ENCODE measurements around the gene LILRB3. TPM values are rescaled to one million over a fixed set of nuclear protein-coding genes. Genes with fewer than 3 reads are reported as not detected.
"Not testable (repeated sequence)": the region's sequence is repeated elsewhere in the genome, so short reads cannot be mapped to it uniquely, and the experiment has no call there.

The LILRB3 gene
- polyA plus RNA-seq, 6 donors from 2014 or later = 0.29 to 4.6 (median 0.39) TPM

DNA sequence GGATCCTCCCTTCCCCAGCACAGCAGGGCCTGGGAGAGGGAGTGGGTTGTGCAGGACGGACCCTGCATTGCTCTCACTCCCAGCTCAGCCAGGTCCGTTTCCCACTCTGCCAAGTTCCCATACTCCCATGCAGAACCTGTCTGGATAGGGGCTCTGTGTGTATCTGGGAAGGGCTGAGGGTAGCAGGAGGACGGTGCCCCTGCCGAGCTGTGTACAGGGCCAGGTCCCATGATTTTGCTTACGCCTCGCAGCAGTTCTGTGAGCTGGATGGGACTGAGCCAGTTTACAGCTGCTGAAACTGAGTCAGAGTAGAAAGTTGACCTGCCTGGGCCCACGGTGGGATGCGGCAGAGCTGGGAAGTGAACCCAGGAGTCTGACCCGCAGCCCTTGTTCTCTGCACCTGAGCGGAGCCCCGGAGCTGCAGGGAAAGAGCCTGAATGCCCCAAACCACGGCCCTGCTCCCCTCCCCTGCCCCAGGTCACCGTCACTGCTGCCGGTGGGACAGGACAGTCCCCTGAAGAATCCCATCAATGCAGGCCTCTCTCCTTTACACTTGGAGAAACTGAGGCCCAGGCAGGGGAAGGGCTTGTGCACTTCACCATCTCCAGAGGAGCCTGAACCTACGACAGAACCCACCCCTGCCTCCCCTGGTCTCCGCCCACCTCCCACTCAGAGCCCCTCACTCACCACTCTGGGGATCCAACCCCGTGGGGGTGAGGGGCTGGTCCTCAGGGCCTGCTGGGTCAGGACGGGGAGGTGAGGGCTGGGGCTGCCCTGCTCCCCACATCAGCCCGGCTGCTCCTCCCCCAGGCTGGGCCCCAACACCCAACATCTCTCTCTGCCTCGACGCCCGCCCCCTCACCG, 30.8 kb upstream of the LILRB3 start:
- H3K9me3 Mint-ChIP-seq = no peaks in the 10 kb centered on the region
- no peaks in the 10 kb centered on the region for H3K36me3 Mint-ChIP-seq
- peaks cover 25 to 52% (median 50%) of the 10 kb centered on the region in 3 donors for H3K27me3 Mint-ChIP-seq
- ATAC-seq (ENCODE audit: low read depth in 2 of 2) (no peak), DNase-seq (no peak)
- H3K4me3 Mint-ChIP-seq = no peak overlapping the region
- H3K4me1 Mint-ChIP-seq = no peaks in the 10 kb centered on the region
- no peak overlapping the region for H3K27ac Mint-ChIP-seq

DNA sequence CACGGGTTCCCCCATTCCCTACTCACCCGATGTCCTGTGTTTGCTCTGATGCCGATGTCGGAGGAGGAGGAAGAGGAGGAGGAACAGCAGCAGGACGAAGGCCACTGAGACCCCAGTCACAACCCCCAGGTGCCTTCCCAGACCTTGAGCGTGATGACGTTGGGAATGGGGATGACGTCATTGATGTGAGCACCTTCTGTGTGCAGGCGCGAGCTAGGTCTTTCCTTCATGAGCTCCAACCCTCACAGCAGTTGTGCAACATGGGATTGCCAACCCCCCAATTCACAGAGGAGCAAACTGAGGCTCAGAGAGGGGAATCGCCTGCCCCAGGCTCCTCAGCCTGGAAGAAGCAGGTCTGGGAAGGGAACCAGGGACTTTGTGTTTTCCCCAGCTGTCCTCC, 30.0 kb upstream of the LILRB3 start:
- H3K9me3 Mint-ChIP-seq = no peaks in the 10 kb centered on the region
- peaks cover 3 to 7% (median 5%) of the 10 kb centered on the region in 3 donors for H3K4me1 Mint-ChIP-seq
- H3K36me3 Mint-ChIP-seq = no peaks in the 10 kb centered on the region
- H3K27ac Mint-ChIP-seq = no peak overlapping the region
- no peak for DNase-seq
- ATAC-seq (ENCODE audit: low read depth in 2 of 2) = no peak
- H3K4me3 Mint-ChIP-seq = no peak overlapping the region
- H3K27me3 Mint-ChIP-seq = peaks cover 24 to 51% (median 51%) of the 10 kb centered on the region in 3 donors

DNA sequence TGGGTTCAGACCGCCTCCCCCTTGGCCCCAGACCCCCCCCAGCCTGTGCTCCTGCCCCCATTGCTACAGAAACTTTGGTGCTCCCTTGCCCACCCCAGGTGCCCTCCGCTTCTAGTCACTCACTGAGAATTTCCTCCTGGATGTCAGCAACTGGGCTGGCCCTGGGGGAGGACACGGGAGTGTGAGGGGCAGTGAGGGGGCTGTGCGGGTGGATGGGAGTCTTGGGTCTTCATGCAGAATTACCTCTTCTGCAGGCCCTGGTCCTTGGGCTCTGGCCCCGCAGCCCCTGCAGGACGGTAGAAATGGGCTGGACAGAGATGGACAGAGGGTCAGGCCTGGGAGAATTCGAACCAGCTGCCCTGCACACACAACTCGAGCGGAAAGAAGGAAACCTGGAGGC, 29.4 kb upstream of the LILRB3 start:
- Mint-ChIP-seq H3K36me3 (no peaks in the 10 kb centered on the region), H3K27ac (no peak overlapping the region), H3K4me3 (no peak overlapping the region), H3K27me3 (peaks cover 22 to 51% (median 50%) of the 10 kb centered on the region in 3 donors), H3K9me3 (no peaks in the 10 kb centered on the region), H3K4me1 (peaks cover 9 to 11% (median 10%) of the 10 kb centered on the region in 3 donors)
- DNase-seq (no peak), ATAC-seq (ENCODE audit: low read depth in 2 of 2) (no peak)

DNA sequence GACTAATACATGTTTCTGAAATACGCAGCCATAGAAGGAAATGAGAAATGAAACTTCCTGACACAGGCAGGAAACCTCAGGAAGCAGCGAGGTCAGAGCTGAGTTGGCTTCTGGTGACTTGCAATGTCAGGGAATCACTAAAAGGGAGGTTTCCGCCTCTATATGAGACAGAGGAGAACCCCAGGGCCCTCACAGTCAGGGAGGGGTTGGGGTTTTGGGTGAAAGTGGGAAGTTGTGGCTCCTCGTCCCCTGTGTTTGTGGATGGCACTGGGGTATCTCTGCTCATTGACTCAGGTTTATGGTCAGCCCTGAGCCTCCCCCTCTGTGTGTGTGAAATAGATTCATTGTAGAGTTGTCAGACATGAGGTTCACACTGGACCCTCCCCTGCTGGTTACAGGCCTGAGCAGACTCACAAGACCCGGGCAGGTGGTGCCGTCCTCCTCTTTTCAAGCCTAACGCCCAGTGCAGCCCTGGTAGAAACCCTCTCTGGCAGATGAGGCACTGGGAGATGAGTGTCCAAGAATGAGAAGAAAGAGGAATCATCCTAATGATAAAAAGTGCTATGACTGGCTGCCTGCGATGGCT, 25.3 kb upstream of the LILRB3 start:
- Mint-ChIP-seq H3K27me3 (peaks cover 15 to 42% (median 37%) of the 10 kb centered on the region in 3 donors), H3K27ac (no peak overlapping the region), H3K4me1 (peaks cover 9 to 14% (median 10%) of the 10 kb centered on the region in 3 donors), H3K9me3 (no peaks in the 10 kb centered on the region), H3K36me3 (no peaks in the 10 kb centered on the region), H3K4me3 (peak overlapping the region in 2 of 8 donors; percentile 14 to 69)
- ATAC-seq (ENCODE audit: low read depth in 2 of 2) (peak; percentile 53 to 86), DNase-seq (no peak)

DNA sequence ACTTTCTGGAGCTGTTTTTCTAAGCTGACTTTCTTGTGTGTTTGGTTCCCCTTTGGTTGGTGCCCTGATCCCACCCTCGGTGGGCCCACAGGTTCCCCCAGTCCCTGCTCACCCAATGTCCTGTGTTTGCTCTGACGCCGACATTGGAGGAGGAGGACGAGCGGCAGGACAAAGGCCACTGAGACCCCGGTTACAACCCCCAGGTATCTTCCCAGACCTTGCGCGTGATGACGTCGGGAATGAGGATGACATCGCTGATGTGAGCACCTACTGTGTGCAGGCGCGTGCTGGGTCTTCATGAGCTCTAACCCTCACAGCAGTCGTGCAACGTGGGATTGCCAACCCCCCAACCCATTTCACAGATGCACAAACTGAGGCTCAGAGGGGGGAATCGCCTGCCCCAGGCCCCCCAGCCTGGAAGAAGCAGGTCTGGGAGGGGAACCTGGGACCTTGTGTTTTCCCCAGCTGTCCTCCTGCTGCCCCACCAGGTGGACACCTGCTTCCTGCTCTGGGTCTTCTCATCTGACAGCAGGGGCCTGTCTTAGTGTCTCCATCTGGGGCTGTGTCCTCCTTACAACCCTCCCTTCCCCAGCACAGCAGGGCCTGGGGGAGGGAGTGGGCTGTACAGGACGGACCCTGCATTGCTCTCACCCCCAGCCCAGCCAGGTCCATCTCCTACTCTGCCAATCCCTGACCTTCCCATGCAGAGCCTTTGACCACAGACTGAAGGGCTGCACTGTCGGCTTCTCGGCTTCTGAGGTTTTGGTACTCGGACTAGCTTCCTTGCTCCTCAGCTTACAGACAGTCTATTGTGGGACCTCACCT, 24.5 kb upstream of the LILRB3 start:
- H3K4me1 Mint-ChIP-seq = peaks cover 9 to 14% (median 10%) of the 10 kb centered on the region in 3 donors
- H3K4me3 Mint-ChIP-seq = no peak overlapping the region
- H3K27me3 Mint-ChIP-seq = peaks cover 15 to 36% (median 29%) of the 10 kb centered on the region in 3 donors
- DNase-seq (no peak), ATAC-seq (ENCODE audit: low read depth in 2 of 2) (no peak)
- H3K27ac Mint-ChIP-seq = peak overlapping the region in 1 of 6 donors; percentile 4
- H3K9me3 Mint-ChIP-seq = no peaks in the 10 kb centered on the region
- H3K36me3 Mint-ChIP-seq = no peaks in the 10 kb centered on the region

DNA sequence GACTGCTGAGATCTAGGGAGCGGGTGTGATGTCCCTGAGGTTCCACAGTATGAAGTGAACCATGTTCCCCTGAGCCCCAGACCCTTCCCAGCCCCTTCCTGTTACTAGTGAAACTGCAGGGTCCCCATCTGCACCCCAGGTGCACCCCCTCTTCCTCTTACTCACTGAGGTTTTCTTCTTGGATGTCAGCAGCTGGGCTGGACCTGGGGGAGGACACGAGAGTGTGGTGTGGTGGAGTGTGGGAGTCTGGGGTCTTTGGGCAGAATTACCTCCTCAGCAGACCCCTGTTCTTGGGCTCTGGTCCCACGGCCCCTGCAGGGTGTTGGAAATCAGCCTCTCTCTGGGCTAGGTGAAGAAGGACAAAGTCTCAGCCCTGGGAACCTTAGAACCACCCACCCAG, 23.1 kb upstream of the LILRB3 start:
- ATAC-seq (ENCODE audit: low read depth in 2 of 2) (no peak), DNase-seq (no peak)
- Mint-ChIP-seq H3K9me3 (no peaks in the 10 kb centered on the region), H3K27ac (no peak overlapping the region), H3K4me3 (no peak overlapping the region), H3K36me3 (no peaks in the 10 kb centered on the region), H3K4me1 (peaks cover 9 to 14% (median 10%) of the 10 kb centered on the region in 3 donors), H3K27me3 (peaks cover 15 to 40% (median 25%) of the 10 kb centered on the region in 3 donors)

DNA sequence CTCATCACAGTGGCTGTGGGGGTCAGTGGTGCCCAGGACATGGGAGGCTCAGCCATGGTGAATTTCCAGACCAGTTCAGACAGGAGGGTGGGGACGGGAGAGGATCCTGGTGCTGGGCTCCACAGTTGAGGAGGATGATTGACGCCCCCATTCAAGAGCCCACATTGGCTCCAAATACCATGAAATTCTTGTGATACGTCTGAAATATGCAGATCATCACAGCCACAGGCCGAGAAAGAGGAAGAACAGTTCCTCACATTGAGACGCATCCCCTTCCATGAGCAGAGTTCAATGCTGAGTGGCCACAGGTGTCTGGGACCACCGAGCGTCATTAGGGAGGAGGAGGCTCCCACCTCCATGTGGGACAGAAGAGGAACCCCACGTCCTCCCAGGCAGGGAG, 21.0 kb upstream of the LILRB3 start:
- not testable (repeated sequence) for H3K27ac Mint-ChIP-seq; H3K4me3 Mint-ChIP-seq; H3K36me3 Mint-ChIP-seq; ATAC-seq (ENCODE audit: low read depth in 2 of 2); DNase-seq; H3K9me3 Mint-ChIP-seq
- Mint-ChIP-seq H3K27me3 (peaks cover 13 to 46% (median 30%) of the 10 kb centered on the region in 3 donors), H3K4me1 (peaks cover 9 to 14% (median 10%) of the 10 kb centered on the region in 3 donors)

DNA sequence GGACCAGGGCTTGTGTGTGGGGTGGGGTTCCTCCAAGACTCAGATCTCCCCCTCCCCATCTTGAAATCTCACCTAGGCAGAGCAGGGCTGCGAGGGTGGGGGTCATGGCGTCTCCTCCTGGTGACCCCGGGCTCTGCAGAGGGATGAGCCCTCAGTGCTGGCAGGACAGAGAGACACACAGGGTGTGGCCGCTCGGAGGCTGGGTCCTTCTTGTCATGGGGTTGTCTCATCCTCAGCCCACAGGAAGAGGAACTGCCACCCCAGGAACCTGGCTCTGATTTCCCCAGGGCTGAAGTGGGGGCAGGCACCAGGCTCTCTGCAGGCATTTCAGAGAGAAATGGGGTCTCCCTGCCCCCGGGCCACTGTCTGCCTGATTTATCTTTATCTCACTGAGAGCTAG, 19.8 kb upstream of the LILRB3 start, which contains the start of gene LILRA6:
TSS of gene LILRA6 (minus strand) at position 145 of the 400 bp plus-strand sequence.
- H3K27ac Mint-ChIP-seq = not testable (repeated sequence)

DNA sequence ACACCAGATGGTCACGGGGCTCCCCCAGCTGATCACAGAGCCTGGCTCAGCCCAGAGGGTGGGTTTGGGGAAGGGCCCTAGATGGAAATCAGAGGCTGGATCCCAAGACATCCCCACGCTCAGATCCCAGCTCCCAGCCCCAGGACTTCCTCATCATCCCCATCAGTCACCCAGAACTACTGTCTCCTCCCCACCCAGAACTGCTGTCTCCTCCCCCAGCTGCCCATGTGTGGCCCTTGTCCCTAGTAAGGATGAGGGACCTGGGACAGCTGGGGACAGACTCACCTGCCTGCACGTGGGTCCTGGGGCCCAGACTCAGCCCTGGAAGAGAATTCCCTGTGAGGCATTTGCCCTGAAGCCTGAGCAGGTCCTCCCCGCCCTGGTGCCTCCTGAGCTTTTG, 19.4 kb upstream of the LILRB3 start:
- H3K27ac Mint-ChIP-seq; H3K9me3 Mint-ChIP-seq; H3K4me3 Mint-ChIP-seq; H3K36me3 Mint-ChIP-seq; H3K4me1 Mint-ChIP-seq; ATAC-seq (ENCODE audit: low read depth in 2 of 2); DNase-seq: not testable (repeated sequence)
- peaks cover 17 to 38% (median 29%) of the 10 kb centered on the region in 3 donors for H3K27me3 Mint-ChIP-seq

More for the DNA sequence above, 19.8 kb upstream of the LILRB3 start, which contains the start of gene LILRA6:
- not testable (repeated sequence) for DNase-seq; H3K4me3 Mint-ChIP-seq; H3K9me3 Mint-ChIP-seq; H3K4me1 Mint-ChIP-seq; ATAC-seq (ENCODE audit: low read depth in 2 of 2); H3K36me3 Mint-ChIP-seq
- peaks cover 16 to 41% (median 32%) of the 10 kb centered on the region in 3 donors for H3K27me3 Mint-ChIP-seq

DNA sequence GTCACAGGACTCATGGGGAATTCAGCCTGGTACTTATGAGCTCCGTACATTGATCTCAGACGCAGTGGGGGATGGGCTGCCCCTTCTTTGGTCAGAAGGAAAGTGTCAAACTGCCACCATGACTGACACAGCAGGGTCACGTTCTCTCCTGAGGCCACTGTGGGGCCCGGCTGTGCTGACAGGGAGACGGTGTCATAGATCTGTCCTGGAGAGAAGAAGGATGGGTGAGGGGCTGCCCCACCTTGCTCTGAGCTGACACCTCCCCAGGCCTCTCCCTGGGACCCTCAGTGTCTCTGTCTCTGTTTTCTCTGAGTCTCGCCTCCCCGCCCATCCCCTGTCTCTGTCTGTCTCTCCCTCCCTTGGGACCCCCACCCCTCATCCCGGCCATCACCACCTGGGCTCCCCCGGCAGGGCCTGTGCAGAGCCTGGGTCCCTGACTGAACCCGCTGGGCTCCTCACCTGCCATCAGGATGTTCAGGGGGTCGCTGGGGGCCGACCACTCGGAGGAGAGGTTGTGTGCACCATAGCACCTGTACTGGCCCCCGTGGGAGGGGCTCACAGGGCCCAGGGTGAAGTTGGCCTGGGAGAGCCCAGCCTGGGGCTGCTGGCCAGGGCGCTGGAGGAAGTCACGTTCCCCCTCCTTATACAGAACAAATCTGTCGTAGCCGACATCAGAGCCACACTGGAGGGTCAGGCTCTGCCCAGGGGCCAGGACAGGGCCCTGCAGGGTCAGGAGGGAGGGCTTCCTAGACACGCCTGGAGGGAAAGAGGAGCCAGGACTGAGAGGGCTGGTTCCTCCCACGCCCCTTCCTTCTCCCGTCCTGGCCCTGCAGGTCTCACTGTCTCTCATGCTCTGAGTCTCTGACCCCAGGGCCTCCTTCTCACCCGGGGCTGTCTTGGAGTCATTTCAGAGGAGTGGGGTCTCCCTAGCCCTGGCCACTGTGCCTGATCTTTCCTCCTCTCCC, 17.8 kb upstream of the LILRB3 start:
- Mint-ChIP-seq H3K4me3 (peak overlapping the region in 1 of 8 donors; percentile 29), H3K27me3 (peaks cover 27 to 44% (median 44%) of the 10 kb centered on the region in 3 donors), H3K27ac (peak overlapping the region in 1 of 6 donors; percentile 56)
- H3K36me3 Mint-ChIP-seq; H3K9me3 Mint-ChIP-seq; DNase-seq; H3K4me1 Mint-ChIP-seq; ATAC-seq (ENCODE audit: low read depth in 2 of 2): not testable (repeated sequence)

DNA sequence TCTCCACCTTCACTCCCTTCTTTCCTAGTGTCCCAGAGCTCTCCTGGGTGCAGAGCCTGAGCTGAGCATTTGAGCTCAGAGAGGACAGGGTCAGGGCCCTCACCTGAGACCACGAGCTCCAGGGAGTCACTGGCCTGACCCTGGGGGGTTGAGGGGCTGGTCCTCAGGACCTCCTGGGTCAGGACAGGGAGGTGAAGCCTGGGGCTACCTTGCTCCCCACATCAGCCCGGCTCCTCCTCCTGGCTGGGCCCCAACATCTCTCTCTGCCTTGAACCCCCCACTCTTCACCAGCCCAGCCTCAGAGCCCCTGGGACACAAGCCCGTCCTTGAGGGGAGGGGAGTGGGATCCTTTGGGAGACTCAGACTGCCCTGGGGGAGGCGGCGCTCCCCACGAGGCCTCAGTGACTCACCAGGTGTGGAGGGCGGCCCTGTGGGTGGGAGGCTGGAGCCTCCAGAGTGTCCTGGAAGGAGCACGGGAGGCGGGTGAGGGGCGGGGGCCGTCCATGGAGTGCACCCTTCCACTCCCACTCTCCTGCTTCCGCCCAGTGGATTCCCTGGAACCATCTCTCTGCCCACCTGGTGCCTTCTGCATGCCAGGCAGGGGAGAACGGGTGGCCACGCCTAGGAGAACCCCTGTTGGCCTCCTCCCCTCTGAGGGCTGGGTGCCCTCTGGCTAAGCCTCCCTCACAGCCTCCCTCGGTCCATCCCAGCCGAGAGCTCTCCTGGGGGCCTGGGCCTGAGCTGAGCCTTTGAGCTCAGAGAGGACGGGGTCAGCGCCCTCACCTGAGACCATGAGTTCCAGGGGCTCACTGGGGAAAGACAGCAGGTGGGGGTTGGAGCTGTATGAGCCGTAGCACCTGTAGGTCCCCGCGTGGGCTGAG, 16.9 kb upstream of the LILRB3 start:
- H3K36me3 Mint-ChIP-seq; H3K9me3 Mint-ChIP-seq; H3K4me1 Mint-ChIP-seq; H3K4me3 Mint-ChIP-seq; DNase-seq; ATAC-seq (ENCODE audit: low read depth in 2 of 2): not testable (repeated sequence)
- peak overlapping the region in 2 of 6 donors; percentile 60 to 73 for H3K27ac Mint-ChIP-seq
- H3K27me3 Mint-ChIP-seq = peaks cover 33 to 44% (median 41%) of the 10 kb centered on the region in 3 donors
